Astrocyte (in vitro differentiated cells and primary cell): ENCODE data around the gene C2orf42. TPM values are rescaled to one million over a fixed set of nuclear protein-coding genes. Genes with fewer than 3 reads are reported as not detected.
"Not testable (repeated sequence)": the region's sequence is repeated elsewhere in the genome, so short reads cannot be mapped to it uniquely, and the experiment has no call there.

Source experiments
- DNase-seq: peaks from one replicate; pipeline ENCODE4 v3.0.0-alpha.2; 2010; ENCODE audit warnings: low read depth
- FAIRE-seq: peaks from 2 replicates; lab custom pipeline; 2011; peaks lifted over from hg19 to GRCh38; lab: Jason Lieb, UNC
- H2AFZ ChIP-seq: 2 replicates; pipeline ENCODE4 v1.6.0; 2012; ENCODE audit warnings: low read depth, low read length, inconsistent platforms
- H3K27ac ChIP-seq: 2 replicates; pipeline ENCODE4 v1.5.1; 2011; ENCODE audit warnings: low read depth, low read length, inconsistent platforms
- H3K27me3 ChIP-seq: 2 replicates; pipeline ENCODE4 v1.6.0; 2011; ENCODE audit warnings: low read length, inconsistent platforms; ENCODE audit not compliant: insufficient read depth
- H3K36me3 ChIP-seq: 2 replicates; pipeline ENCODE4 v1.5.1; 2011; ENCODE audit warnings: low read length, inconsistent platforms; ENCODE audit not compliant: insufficient read depth
- H3K4me1 ChIP-seq: 2 replicates; pipeline ENCODE4 v1.5.1; 2011; ENCODE audit warnings: low read length, inconsistent platforms; ENCODE audit not compliant: insufficient read depth
- H3K4me2 ChIP-seq: 2 replicates; pipeline ENCODE4 v1.6.0; 2012; ENCODE audit warnings: low read length, inconsistent platforms
- H3K4me3 ChIP-seq: 2 replicates; pipeline ENCODE4 v1.5.1; 2011; ENCODE audit warnings: low read depth, mild to moderate bottlenecking, low read length, inconsistent platforms; ENCODE audit not compliant: insufficient read depth
- H3K79me2 ChIP-seq: 2 replicates; pipeline ENCODE4 v1.6.0; 2012; ENCODE audit warnings: mild to moderate bottlenecking, low read length, inconsistent platforms; ENCODE audit not compliant: insufficient read depth
- H3K9ac ChIP-seq: 2 replicates; pipeline ENCODE4 v1.6.0; 2012; ENCODE audit warnings: mild to moderate bottlenecking, low read length, inconsistent platforms
- H3K9me3 ChIP-seq: 2 replicates; pipeline ENCODE4 v1.5.1; 2012; ENCODE audit warnings: low read depth, mild to moderate bottlenecking, low read length, inconsistent platforms; ENCODE audit not compliant: insufficient read depth
- H4K20me1 ChIP-seq: 2 replicates; pipeline ENCODE4 v1.6.0; 2012; ENCODE audit warnings: low read length, inconsistent platforms; ENCODE audit not compliant: insufficient read depth
- H3K27ac Mint-ChIP-seq: one replicate; pipeline ENCODE4 v1.8.0; 2021; ENCODE audit warnings: mild to moderate bottlenecking, mixed read lengths; ENCODE audit not compliant: unreplicated experiment
- H3K27me3 Mint-ChIP-seq: one replicate; pipeline ENCODE4 v1.8.0; 2021; ENCODE audit warnings: low read depth, mixed read lengths; ENCODE audit not compliant: unreplicated experiment
- H3K36me3 Mint-ChIP-seq: one replicate; pipeline ENCODE4 v1.8.0; 2021; ENCODE audit warnings: low read depth, mixed read lengths; ENCODE audit not compliant: unreplicated experiment
- H3K4me1 Mint-ChIP-seq: one replicate; pipeline ENCODE4 v1.8.0; 2021; ENCODE audit warnings: low read depth, mixed read lengths; ENCODE audit not compliant: unreplicated experiment
- H3K4me3 Mint-ChIP-seq: one replicate; pipeline ENCODE4 v1.8.0; 2021; ENCODE audit warnings: mild to moderate bottlenecking, moderate library complexity, mixed read lengths; ENCODE audit not compliant: unreplicated experiment
- H3K9me3 Mint-ChIP-seq: one replicate; pipeline ENCODE4 v1.8.0; 2021; ENCODE audit warnings: mild to moderate bottlenecking, mixed read lengths; ENCODE audit not compliant: unreplicated experiment
- EZH2 ChIP-seq: IDR thresholded peaks from 2 replicates; pipeline ENCODE4 v1.6.1; 2012; ENCODE audit warnings: mild to moderate bottlenecking, low read length, inconsistent platforms; ENCODE audit not compliant: insufficient read depth
- total RNA-seq: library from RNA; stranded (reverse); gene quantifications from 2 replicates; pipeline ENCODE4 v1.2.1, GENCODE V29; 2021
- TF ChIP-seq, protein P1 (sequence below): IDR thresholded peaks from 2 replicates; pipeline ENCODE4 v1.5.1; 2011; ENCODE audit warnings: low read depth, mild to moderate bottlenecking, inconsistent platforms, low read length, moderate library complexity; ENCODE audit not compliant: insufficient read depth

C2orf42 gene
- total RNA-seq, 1 donor from 2014 or later, result 20.7 TPM

DNA sequence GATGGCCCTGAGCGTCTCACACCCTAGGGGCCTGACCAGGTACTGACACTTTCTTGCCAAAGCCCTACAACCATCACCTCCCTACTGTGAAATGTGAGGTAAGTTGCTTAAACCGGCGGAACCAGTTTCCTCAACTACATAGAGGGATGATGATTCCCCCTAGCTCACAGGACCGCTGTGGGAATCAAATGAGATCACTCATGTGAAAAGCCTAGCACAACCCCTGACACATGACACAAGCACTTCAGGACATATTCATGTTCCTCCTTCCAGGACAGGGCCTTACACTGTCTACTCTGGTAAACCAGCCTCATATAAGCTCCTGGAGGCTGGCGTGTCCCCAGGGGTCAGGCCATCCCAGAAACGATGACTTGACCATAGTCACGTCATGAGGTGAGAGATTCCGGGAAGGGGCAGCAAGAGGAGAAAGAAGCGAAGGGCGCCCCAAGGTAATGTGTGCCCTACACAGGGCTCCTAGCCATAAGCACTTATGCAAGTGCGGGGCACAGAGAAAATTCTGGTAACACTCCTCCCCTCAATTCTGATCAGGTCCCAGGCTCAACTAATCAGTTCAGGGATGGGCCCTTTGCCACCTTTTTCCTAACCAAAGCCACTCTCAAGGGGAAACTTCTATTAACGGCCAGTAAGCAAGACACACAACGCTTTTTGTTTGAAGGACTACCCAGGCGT is 49.5 kb downstream of the C2orf42 start:
- Mint-ChIP-seq H3K36me3 (peaks cover 4% of the 10 kb centered on the region), H3K4me3 (peak overlapping the region; percentile 85), H3K27ac (peak overlapping the region; percentile 99)

DNA sequence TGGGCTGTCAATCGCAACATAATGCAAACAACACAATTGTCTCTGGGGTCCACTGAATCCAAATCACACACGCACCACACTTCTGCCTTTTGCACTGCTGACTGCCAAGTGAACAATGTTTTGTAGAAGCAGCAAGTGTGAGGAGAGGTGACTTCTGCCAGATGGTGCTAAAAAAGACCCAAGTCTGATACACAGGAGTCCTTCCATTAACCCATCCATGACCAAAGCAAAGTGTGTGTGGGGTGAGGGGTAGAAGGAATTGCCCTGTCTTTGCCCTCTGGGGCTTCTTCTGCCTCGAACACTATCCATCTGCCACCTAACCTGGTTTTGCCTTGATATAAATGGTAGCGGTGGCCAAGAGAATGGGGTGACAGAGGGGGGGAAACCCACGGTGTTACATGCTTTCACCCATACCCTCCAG is 50.0 kb downstream of the C2orf42 start:
- no peak overlapping the region for H3K9ac ChIP-seq
- no peak overlapping the region for H3K27ac ChIP-seq

More for the DNA sequence above, 49.5 kb downstream of the C2orf42 start:
- H3K4me1 ChIP-seq, result peaks cover 23% of the 10 kb centered on the region
- H3K27me3 ChIP-seq, result no peaks in the 10 kb centered on the region
- no peak overlapping the region for H2AFZ ChIP-seq
- FAIRE-seq, result no peak
- no peaks in the 10 kb centered on the region for H3K9me3 ChIP-seq
- Mint-ChIP-seq H3K9me3 (no peaks in the 10 kb centered on the region), H3K27me3 (no peaks in the 10 kb centered on the region), H3K4me1 (peaks cover 17% of the 10 kb centered on the region)
- H3K4me3 ChIP-seq, result peak overlapping the region; percentile 35
- TF ChIP-seq, protein P1, sequence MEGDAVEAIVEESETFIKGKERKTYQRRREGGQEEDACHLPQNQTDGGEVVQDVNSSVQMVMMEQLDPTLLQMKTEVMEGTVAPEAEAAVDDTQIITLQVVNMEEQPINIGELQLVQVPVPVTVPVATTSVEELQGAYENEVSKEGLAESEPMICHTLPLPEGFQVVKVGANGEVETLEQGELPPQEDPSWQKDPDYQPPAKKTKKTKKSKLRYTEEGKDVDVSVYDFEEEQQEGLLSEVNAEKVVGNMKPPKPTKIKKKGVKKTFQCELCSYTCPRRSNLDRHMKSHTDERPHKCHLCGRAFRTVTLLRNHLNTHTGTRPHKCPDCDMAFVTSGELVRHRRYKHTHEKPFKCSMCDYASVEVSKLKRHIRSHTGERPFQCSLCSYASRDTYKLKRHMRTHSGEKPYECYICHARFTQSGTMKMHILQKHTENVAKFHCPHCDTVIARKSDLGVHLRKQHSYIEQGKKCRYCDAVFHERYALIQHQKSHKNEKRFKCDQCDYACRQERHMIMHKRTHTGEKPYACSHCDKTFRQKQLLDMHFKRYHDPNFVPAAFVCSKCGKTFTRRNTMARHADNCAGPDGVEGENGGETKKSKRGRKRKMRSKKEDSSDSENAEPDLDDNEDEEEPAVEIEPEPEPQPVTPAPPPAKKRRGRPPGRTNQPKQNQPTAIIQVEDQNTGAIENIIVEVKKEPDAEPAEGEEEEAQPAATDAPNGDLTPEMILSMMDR, result peak; percentile 13
- TF ChIP-seq EZH2, result no peak
- H3K36me3 ChIP-seq, result no peaks in the 10 kb centered on the region
- H3K4me2 ChIP-seq, result peak overlapping the region; percentile 85
- peaks cover 7% of the 10 kb centered on the region for H3K79me2 ChIP-seq
- H3K9ac ChIP-seq, result peak overlapping the region; percentile 91
- H3K27ac ChIP-seq, result peak overlapping the region; percentile 81
- H4K20me1 ChIP-seq, result no peaks in the 10 kb centered on the region
- DNase-seq, result peak; percentile 23

DNA sequence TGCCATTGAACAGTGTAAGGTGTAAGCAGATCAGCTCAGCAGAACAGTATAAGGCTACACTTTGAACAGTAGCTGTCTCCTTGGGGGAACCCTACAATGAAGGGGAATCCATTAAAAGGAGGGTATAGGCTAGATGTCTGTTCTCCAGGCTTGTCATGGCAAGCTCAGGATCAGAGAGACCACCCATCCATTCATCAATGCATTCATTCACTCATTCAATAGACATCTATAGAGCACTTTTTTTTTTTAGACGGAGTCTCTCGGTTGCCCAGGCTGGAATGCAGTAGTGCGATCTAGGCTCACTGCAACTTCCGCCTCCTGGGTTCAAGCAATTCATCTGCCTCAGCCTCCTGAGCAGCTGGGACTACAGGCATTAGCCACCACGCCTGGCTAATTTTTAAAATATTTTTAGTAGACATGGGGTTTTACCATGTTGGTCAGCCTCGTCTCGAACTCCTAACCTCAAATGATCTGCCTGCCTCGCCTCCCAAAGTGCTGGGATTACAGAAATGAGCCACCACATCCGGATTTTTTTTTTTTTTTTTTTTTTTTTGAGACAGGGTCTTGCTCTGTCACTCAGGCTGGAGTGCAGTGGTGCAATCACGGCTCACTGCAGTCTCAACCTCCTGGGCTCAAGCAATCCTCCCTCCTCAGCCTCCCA is 56.4 kb downstream of the C2orf42 start:
- H3K9me3 ChIP-seq, H3K79me2 ChIP-seq, H3K36me3 Mint-ChIP-seq, H3K27ac ChIP-seq, H3K9ac ChIP-seq, H3K27ac Mint-ChIP-seq, H3K4me2 ChIP-seq, H3K4me3 Mint-ChIP-seq, H3K27me3 Mint-ChIP-seq, H3K4me3 ChIP-seq, DNase-seq, FAIRE-seq, H3K27me3 ChIP-seq, H3K36me3 ChIP-seq, H2AFZ ChIP-seq, H4K20me1 ChIP-seq, H3K9me3 Mint-ChIP-seq: not testable (repeated sequence)
- H3K4me1 ChIP-seq, result peaks cover 32% of the 10 kb centered on the region
- peaks cover 28% of the 10 kb centered on the region for H3K4me1 Mint-ChIP-seq

More for the DNA sequence above, 50.0 kb downstream of the C2orf42 start:
- FAIRE-seq, result no peak
- Mint-ChIP-seq H3K27me3 (no peaks in the 10 kb centered on the region), H3K4me1 (peaks cover 21% of the 10 kb centered on the region), H3K4me3 (peak overlapping the region; percentile 85), H3K9me3 (no peaks in the 10 kb centered on the region), H3K36me3 (peaks cover 1% of the 10 kb centered on the region), H3K27ac (peak overlapping the region; percentile 99)
- Histone ChIP-seq H3K4me2 (no peak overlapping the region), H3K4me1 (peaks cover 24% of the 10 kb centered on the region), H3K9me3 (no peaks in the 10 kb centered on the region), H2AFZ (no peak overlapping the region), H3K27me3 (no peaks in the 10 kb centered on the region), H3K4me3 (no peak overlapping the region), H3K79me2 (peaks cover 7% of the 10 kb centered on the region), H4K20me1 (no peaks in the 10 kb centered on the region), H3K36me3 (no peaks in the 10 kb centered on the region)
- no peak for TF ChIP-seq EZH2
- TF ChIP-seq, protein P1, result no peak
- no peak for DNase-seq
